ENCODE results near the gene SLX9. TPM values are rescaled to one million over a fixed set of nuclear protein-coding genes. Genes with fewer than 3 reads are reported as not detected.
"Not testable (repeated sequence)": the region's sequence is repeated elsewhere in the genome, so short reads cannot be mapped to it uniquely, and the experiment has no call there.

The SLX9 gene
- total and polyA plus RNA-seq, 12 donors, result 11.1 to 45.3 (median 23.7) TPM

DNA sequence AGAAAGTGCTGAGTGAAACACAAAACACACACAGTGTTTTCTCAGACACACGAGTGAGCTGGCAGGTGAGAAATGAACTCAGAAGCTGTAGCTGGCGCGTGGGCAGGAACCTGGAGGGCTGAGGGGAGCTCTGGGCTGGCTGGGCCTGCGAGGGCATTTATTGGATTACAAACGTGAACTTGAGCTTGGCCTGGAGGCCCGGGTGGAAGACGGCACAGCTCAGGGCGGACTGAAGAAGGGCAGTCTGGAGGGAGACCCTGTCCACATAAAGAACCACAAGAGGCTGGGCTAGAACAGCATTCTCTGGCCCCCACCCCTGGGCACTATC, 82.5 kb downstream of the SLX9 start:
- H3K9me3 ChIP-seq (replicated peaks in 1 of 3), result peaks cover 0 to 3% (median 0%) of the 10 kb centered on the region in 3 donors
- peak overlapping the region in 1 of 5 donors; percentile 79 for H3K27ac ChIP-seq
- H3K27me3 ChIP-seq, result no peaks in the 10 kb centered on the region
- WGBS, 4 donors, result 83 to 88% (median 86%) methylated on average over 8 of the region's 8 CpGs
- H3K36me3 ChIP-seq (replicated peaks in 1 of 2), result no peaks in the 10 kb centered on the region
- intact Hi-C loops (cut with DNase I), result no loop called here
- TF ChIP-seq, protein P1, sequence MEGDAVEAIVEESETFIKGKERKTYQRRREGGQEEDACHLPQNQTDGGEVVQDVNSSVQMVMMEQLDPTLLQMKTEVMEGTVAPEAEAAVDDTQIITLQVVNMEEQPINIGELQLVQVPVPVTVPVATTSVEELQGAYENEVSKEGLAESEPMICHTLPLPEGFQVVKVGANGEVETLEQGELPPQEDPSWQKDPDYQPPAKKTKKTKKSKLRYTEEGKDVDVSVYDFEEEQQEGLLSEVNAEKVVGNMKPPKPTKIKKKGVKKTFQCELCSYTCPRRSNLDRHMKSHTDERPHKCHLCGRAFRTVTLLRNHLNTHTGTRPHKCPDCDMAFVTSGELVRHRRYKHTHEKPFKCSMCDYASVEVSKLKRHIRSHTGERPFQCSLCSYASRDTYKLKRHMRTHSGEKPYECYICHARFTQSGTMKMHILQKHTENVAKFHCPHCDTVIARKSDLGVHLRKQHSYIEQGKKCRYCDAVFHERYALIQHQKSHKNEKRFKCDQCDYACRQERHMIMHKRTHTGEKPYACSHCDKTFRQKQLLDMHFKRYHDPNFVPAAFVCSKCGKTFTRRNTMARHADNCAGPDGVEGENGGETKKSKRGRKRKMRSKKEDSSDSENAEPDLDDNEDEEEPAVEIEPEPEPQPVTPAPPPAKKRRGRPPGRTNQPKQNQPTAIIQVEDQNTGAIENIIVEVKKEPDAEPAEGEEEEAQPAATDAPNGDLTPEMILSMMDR (IDR thresholded peaks at IDR 0.05), result no peak
- TF ChIP-seq POLR2A (IDR thresholded peaks at IDR 0.05), result no peak
- H3K4me3 ChIP-seq, result no peak overlapping the region
- H3K4me1 ChIP-seq (replicated peaks in 1 of 2), result peaks cover 0 to 22% of the 10 kb centered on the region in 2 donors
- DNase-seq, result peak in 1 of 7 donors; percentile 9

DNA sequence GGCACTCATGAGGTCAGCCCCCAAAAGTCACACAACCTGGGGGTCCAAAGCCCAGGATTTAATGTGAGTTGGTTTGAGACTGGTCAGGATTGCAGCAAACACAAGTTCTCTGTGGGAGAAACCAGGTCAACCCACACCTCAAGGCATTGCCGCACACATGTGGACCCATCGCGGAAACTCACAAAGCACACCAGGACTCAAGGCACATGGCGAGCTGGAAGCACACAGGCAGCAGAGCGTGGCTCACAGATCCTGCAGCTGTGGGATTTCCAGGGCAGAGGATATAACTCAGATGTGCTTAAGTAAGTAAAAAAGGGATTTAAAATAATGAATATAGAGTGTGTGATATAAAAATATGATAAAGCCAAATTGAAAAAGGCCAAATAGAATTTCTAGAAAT, 82.9 kb downstream of the SLX9 start:
- Histone ChIP-seq H3K27ac (no peak overlapping the region), H3K4me1 (replicated peaks in 1 of 2) (peaks cover 0 to 22% of the 10 kb centered on the region in 2 donors), H3K36me3 (replicated peaks in 1 of 2) (no peaks in the 10 kb centered on the region), H3K9me3 (replicated peaks in 1 of 3) (peaks cover 0 to 3% (median 0%) of the 10 kb centered on the region in 3 donors), H3K27me3 (no peaks in the 10 kb centered on the region), H3K4me3 (no peak overlapping the region)
- intact Hi-C loops (cut with DNase I), result no loop called here
- DNase-seq, result no peak
- no peak for TF ChIP-seq POLR2A (IDR thresholded peaks at IDR 0.05)
- TF ChIP-seq, protein P1 (IDR thresholded peaks at IDR 0.05), result no peak
- 92 to 98% (median 95%) methylated on average over 4 to 5 of the region's 5 CpGs for WGBS, 4 donors

DNA sequence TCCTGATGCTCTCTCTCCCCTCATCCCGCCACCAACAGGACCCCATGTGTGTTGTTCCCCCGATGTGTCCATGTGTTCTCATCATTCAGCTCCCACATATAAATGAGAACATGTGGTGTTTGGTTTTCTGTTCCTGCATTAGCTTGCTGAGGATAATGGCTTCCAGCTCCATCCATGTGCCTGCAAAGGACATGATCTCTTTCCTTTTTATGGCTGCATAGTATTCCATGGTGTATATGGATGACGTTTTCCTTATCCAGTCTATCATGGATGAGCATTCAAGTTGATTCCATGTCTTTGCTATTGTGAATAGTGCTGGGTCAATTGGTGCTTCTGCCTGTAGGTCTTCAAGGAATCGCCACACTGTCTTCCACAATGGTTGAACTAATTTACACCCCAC, 84.7 kb downstream of the SLX9 start:
- H3K9me3 ChIP-seq (replicated peaks in 1 of 3); H3K27me3 ChIP-seq; H3K4me3 ChIP-seq; H3K36me3 ChIP-seq (replicated peaks in 1 of 2); intact Hi-C loops (cut with DNase I); H3K27ac ChIP-seq: not testable (repeated sequence)
- peaks cover 0 to 11% of the 10 kb centered on the region in 2 donors for H3K4me1 ChIP-seq (replicated peaks in 1 of 2)
- WGBS, 4 donors, result 90 to 97% (median 92%) methylated on average over 4 of the region's 4 CpGs
- DNase-seq, result peak in 1 of 7 donors; percentile 4

DNA sequence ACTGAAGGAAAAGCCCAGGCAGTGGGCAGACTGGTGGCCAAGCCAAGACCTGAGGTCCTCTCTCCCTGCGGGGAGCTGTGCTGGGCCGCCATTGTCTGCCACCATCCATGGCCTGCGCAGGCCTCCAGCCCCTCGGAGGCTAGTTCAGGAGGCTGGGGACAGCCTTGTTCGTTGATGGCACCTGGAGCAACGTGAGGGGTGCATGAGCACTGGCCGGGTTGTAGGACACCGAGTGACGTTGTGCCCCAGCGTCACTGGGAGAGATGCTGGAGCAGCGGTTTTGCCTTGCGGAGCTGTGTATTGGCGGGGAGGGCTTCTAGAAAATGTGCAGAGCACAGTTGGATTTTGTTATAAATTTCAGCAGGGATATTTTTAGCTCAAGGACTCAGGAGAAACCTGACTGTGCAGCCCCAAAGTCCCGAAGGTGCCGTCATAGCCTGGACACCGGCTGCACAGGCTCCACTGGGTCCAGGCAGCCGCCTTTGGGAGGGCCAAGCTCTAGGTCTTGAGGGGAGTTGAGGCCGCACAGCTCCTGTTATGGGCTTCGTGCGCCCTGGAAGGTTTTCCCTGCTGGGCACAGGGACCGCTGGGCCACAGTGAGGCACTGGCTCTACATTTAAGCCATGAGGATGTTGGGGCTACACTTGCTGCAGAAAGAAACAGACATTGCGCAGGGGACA, 86.4 kb downstream of the SLX9 start:
- Histone ChIP-seq H3K27me3 (no peaks in the 10 kb centered on the region), H3K4me1 (replicated peaks in 1 of 2) (peaks cover 0 to 11% of the 10 kb centered on the region in 2 donors), H3K9me3 (replicated peaks in 1 of 3) (peaks cover 0 to 3% (median 0%) of the 10 kb centered on the region in 3 donors), H3K27ac (no peak overlapping the region), H3K36me3 (replicated peaks in 1 of 2) (no peaks in the 10 kb centered on the region), H3K4me3 (no peak overlapping the region)
- intact Hi-C loops (cut with DNase I), result no loop called here
- 89 to 95% (median 90%) methylated on average over 9 to 22 of the region's 22 CpGs for WGBS, 4 donors
- DNase-seq, result peak in 2 of 7 donors; percentile 10 to 34
- TF ChIP-seq, protein P1 (IDR thresholded peaks at IDR 0.05), result no peak
- TF ChIP-seq POLR2A (IDR thresholded peaks at IDR 0.05), result no peak

Other genes with a start within 250 kb of the SLX9 start
- gene KRTAP10-12, start 242.9 kb upstream of the SLX9 start, total RNA-seq, result not detected
- gene KRTAP10-12, start 242.9 kb upstream of the SLX9 start, polyA plus RNA-seq, result not detected
- not detected for gene TSPEAR, start 228.5 kb upstream of the SLX9 start, total RNA-seq
- not detected for gene TSPEAR, start 228.5 kb upstream of the SLX9 start, polyA plus RNA-seq
- gene UBE2G2, start 138.2 kb upstream of the SLX9 start, total RNA-seq, result 10 to 100 TPM; 50.8 to 99.9 (median 74.0) TPM
- gene UBE2G2, start 138.2 kb upstream of the SLX9 start, polyA plus RNA-seq, result 10 to 100 TPM; 44.8 to 72.8 (median 63.7) TPM
- gene SUMO3, start 122.0 kb upstream of the SLX9 start, total RNA-seq, result 10 to 100 TPM; 61.1 to 92.3 (median 79.4) TPM
- gene SUMO3, start 122.0 kb upstream of the SLX9 start, polyA plus RNA-seq, result 10 to 100 TPM; 21.1 to 70.6 (median 36.4) TPM
- 100 to 1,000 TPM; 114 to 467 (median 222) TPM for gene PTTG1IP, start 66.3 kb upstream of the SLX9 start, total RNA-seq
- gene PTTG1IP, start 66.3 kb upstream of the SLX9 start, polyA plus RNA-seq, result 100 to 1,000 TPM; 110 to 138 (median 118) TPM
- 100 to 1,000 TPM in 4 of 9 donors, 10 to 100 TPM in 4, 1 to 10 TPM in 1; 6.3 to 212 (median 96.7) TPM for gene ITGB2, start 19.1 kb upstream of the SLX9 start, total RNA-seq
- 100 to 1,000 TPM in 2 of 3 donors, 10 to 100 TPM in 1; 10.9 to 249 (median 101) TPM for gene ITGB2, start 19.1 kb upstream of the SLX9 start, polyA plus RNA-seq
- 10 to 100 TPM in 8 of 9 donors, 1 to 10 TPM in 1; 7.2 to 21.6 (median 18.0) TPM for gene ADARB1, start 134.6 kb downstream of the SLX9 start, total RNA-seq
- gene ADARB1, start 134.6 kb downstream of the SLX9 start, polyA plus RNA-seq, result 10 to 100 TPM in 2 of 3 donors, 1 to 10 TPM in 1; 7.5 to 16.3 (median 12.4) TPM